ENCODE data around the gene RAB11A. TPM values are rescaled to one million over a fixed set of nuclear protein-coding genes. Genes with fewer than 3 reads are reported as not detected.
A peak's percentile ranks its signal among the peaks of the same experiment; 100 is the strongest.

The RAB11A gene
- total RNA-seq, 3 donors from 2014 or later (not counting 1 experiment from before 2014, with no cell fraction given) = 84.7 to 97.1 (median 87.5) TPM

DNA sequence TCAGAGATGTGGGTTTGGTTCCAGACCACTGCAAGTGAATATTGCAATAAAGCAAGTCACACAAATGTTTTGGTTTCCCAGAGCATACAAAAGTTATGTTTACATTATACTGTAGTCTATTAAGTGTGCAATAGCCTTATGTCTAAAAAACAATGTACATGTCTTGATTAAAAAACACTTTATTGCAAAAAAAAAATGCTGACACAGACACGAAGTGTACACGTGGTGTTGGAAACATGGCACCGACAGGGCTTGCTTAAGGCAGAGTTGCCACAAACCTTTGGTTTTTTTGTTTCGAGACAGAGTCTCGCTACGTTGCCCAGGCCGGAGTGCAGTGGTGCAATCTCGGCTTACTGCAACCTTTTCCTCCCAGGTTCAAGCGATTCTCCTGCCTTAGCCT is 50.1 kb downstream of the RAB11A start:
- intact Hi-C loops (cut with micrococcal nuclease) = no loop called here
- DNase-seq (no peak), ATAC-seq (no peak)
- no peaks in the 10 kb centered on the region for H3K9me3 ChIP-seq (ENCODE audit: control insufficient read depth, insufficient read depth, low read length)
- no peak overlapping the region for H3K4me3 ChIP-seq (ENCODE audit: low read length)
- Mint-ChIP-seq H3K27me3 (ENCODE audit: low read depth in 2 of 2) (no peaks in the 10 kb centered on the region), H3K9me3 (no peaks in the 10 kb centered on the region), H3K4me3 (no peak overlapping the region), H3K36me3 (no peaks in the 10 kb centered on the region), H3K4me1 (peaks cover 0 to 12% of the 10 kb centered on the region in 2 donors), H3K27ac (no peak overlapping the region)
- TF ChIP-seq, protein P1, sequence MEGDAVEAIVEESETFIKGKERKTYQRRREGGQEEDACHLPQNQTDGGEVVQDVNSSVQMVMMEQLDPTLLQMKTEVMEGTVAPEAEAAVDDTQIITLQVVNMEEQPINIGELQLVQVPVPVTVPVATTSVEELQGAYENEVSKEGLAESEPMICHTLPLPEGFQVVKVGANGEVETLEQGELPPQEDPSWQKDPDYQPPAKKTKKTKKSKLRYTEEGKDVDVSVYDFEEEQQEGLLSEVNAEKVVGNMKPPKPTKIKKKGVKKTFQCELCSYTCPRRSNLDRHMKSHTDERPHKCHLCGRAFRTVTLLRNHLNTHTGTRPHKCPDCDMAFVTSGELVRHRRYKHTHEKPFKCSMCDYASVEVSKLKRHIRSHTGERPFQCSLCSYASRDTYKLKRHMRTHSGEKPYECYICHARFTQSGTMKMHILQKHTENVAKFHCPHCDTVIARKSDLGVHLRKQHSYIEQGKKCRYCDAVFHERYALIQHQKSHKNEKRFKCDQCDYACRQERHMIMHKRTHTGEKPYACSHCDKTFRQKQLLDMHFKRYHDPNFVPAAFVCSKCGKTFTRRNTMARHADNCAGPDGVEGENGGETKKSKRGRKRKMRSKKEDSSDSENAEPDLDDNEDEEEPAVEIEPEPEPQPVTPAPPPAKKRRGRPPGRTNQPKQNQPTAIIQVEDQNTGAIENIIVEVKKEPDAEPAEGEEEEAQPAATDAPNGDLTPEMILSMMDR (IDR thresholded peaks at IDR 0.05) = no peak
- no peaks in the 10 kb centered on the region for H3K27me3 ChIP-seq (ENCODE audit: control insufficient read depth, insufficient read depth, low read length)
- H3K27ac ChIP-seq (ENCODE audit: low read length) = no peak overlapping the region
- H3K4me1 ChIP-seq (ENCODE audit: control insufficient read depth, insufficient read depth, low read length) = peaks cover 18% of the 10 kb centered on the region
- H3K36me3 ChIP-seq (ENCODE audit: control insufficient read depth, insufficient read depth, low read length) = no peaks in the 10 kb centered on the region
- 98% methylated on average over 9 of the region's 9 CpGs for WGBS (ENCODE audit: insufficient coverage)

DNA sequence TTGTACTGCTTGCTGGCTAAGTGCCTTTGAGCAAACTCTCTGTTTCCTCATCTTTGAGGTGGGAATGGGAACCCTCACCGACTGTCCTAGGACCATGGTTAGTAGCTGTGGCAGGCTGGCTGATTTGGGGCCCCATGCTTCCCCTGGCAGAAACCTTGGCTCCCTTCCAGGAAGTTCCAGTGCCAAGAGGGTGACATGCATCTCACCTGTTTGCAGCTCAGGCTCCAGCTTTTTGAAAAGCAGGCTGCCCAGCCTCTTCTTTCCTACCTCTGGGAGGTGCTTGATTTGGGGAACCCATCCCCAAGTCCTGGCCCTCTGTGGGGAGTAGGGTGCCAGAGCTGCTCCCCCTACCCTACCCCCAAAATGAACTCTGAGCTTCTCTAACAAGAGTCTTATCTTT is 50.8 kb downstream of the RAB11A start:
- ATAC-seq (no peak), DNase-seq (peak in 1 of 2 donors; percentile 5)
- peaks cover 0 to 12% of the 10 kb centered on the region in 2 donors for H3K4me1 Mint-ChIP-seq
- Histone ChIP-seq H3K4me1 (ENCODE audit: control insufficient read depth, insufficient read depth, low read length) (peaks cover 18% of the 10 kb centered on the region), H3K27me3 (ENCODE audit: control insufficient read depth, insufficient read depth, low read length) (no peaks in the 10 kb centered on the region), H3K27ac (ENCODE audit: low read length) (no peak overlapping the region), H3K36me3 (ENCODE audit: control insufficient read depth, insufficient read depth, low read length) (no peaks in the 10 kb centered on the region), H3K9me3 (ENCODE audit: control insufficient read depth, insufficient read depth, low read length) (no peaks in the 10 kb centered on the region), H3K4me3 (ENCODE audit: low read length) (no peak overlapping the region)
- H3K27me3 Mint-ChIP-seq (ENCODE audit: low read depth in 2 of 2) = no peaks in the 10 kb centered on the region
- 5% methylated on average over 1 of the region's 1 CpG for WGBS (ENCODE audit: insufficient coverage)
- intact Hi-C loops (cut with micrococcal nuclease) = no loop called here
- TF ChIP-seq, protein P1 (IDR thresholded peaks at IDR 0.05) = no peak
- no peak overlapping the region for H3K4me3 Mint-ChIP-seq
- no peaks in the 10 kb centered on the region for H3K9me3 Mint-ChIP-seq
- H3K27ac Mint-ChIP-seq = no peak overlapping the region
- H3K36me3 Mint-ChIP-seq = no peaks in the 10 kb centered on the region

DNA sequence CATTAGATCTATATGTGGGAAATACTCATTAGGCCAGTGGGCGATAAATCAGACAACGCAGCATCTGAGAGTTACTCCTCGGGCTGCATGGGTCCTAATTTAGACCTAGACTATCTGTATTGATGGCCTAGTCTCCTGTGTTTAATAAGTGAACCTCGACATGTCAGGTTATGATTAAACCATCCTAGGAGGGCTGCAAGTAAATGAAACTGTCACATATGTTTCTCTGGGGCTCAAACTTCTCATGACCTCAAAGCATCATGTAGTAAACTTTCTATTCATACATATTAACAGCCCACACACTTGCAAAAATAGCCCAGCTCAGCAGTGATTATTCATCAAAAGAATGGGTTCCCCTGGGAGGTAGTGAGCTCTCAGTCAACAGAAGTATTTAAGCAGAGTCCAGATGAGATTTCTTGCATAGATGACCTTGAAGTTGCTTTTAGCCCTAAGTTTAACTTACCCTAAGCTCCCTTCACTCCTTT is 51.6 kb downstream of the RAB11A start:
- H3K27me3 Mint-ChIP-seq (ENCODE audit: low read depth in 2 of 2) = no peaks in the 10 kb centered on the region
- no peak overlapping the region for H3K27ac Mint-ChIP-seq
- no peaks in the 10 kb centered on the region for H3K9me3 Mint-ChIP-seq
- Histone ChIP-seq H3K9me3 (ENCODE audit: control insufficient read depth, insufficient read depth, low read length) (no peaks in the 10 kb centered on the region), H3K4me1 (ENCODE audit: control insufficient read depth, insufficient read depth, low read length) (peaks cover 15% of the 10 kb centered on the region), H3K27ac (ENCODE audit: low read length) (no peak overlapping the region), H3K4me3 (ENCODE audit: low read length) (no peak overlapping the region), H3K36me3 (ENCODE audit: control insufficient read depth, insufficient read depth, low read length) (no peaks in the 10 kb centered on the region), H3K27me3 (ENCODE audit: control insufficient read depth, insufficient read depth, low read length) (no peaks in the 10 kb centered on the region)
- no peaks in the 10 kb centered on the region for H3K36me3 Mint-ChIP-seq
- H3K4me1 Mint-ChIP-seq = peaks cover 0 to 12% of the 10 kb centered on the region in 2 donors
- ATAC-seq = no peak
- WGBS (ENCODE audit: insufficient coverage) = 79% methylated on average over 4 of the region's 4 CpGs
- intact Hi-C loops (cut with micrococcal nuclease) = no loop called here
- TF ChIP-seq, protein P1 (IDR thresholded peaks at IDR 0.05) = no peak
- no peak for DNase-seq
- no peak overlapping the region for H3K4me3 Mint-ChIP-seq

DNA sequence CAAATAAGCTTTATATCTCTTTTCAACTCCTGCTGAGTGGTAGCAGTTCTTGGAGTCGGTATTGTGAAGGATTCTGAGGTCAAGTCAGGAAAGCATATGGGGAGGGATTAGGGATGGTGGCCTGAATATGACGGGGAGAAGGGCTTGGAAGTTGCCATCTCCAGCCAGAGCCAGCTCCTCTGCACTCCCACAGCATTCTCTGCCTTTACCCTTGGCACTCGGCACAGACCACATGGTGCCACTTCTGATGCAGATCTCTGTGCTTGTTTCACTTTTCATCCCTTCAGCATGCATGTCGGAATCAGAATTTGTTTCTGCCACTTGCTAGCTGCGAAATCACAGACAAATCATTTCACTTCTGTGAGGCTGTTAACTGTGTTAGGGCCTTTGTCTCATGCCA is 52.5 kb downstream of the RAB11A start:
- no peaks in the 10 kb centered on the region for H3K27me3 ChIP-seq (ENCODE audit: control insufficient read depth, insufficient read depth, low read length)
- H3K36me3 ChIP-seq (ENCODE audit: control insufficient read depth, insufficient read depth, low read length) = no peaks in the 10 kb centered on the region
- H3K27ac ChIP-seq (ENCODE audit: low read length) = no peak overlapping the region
- Mint-ChIP-seq H3K4me3 (no peak overlapping the region), H3K4me1 (peaks cover 0 to 9% of the 10 kb centered on the region in 2 donors), H3K9me3 (no peaks in the 10 kb centered on the region), H3K27me3 (ENCODE audit: low read depth in 2 of 2) (no peaks in the 10 kb centered on the region), H3K27ac (no peak overlapping the region), H3K36me3 (no peaks in the 10 kb centered on the region)
- TF ChIP-seq, protein P1 (IDR thresholded peaks at IDR 0.05) = no peak
- peaks cover 7% of the 10 kb centered on the region for H3K4me1 ChIP-seq (ENCODE audit: control insufficient read depth, insufficient read depth, low read length)
- intact Hi-C loops (cut with micrococcal nuclease) = no loop called here
- DNase-seq (no peak), ATAC-seq (no peak)
- H3K4me3 ChIP-seq (ENCODE audit: low read length) = no peak overlapping the region
- WGBS (ENCODE audit: insufficient coverage) = 63% methylated on average over 5 of the region's 5 CpGs
- no peaks in the 10 kb centered on the region for H3K9me3 ChIP-seq (ENCODE audit: control insufficient read depth, insufficient read depth, low read length)
